Hepatocyte (in vitro differentiated cells): ENCODE data around the gene ACR. TPM values are rescaled to one million over a fixed set of nuclear protein-coding genes. Genes with fewer than 3 reads are reported as not detected.

Source experiments
- DNase-seq: peaks from one replicate; pipeline ENCODE4 v3.0.0-alpha.2; 2016; ENCODE audit warnings: low spot score
- H2AFZ ChIP-seq: fragments of 200-600 bp; sonication (generic); 2 replicates; pipeline ENCODE4 v1.6.0; 2016; ENCODE audit warnings: antibody characterized with exemption, mild to moderate bottlenecking
- H3K27ac ChIP-seq: fragments of 200-600 bp; sonication (generic); 2 replicates; pipeline ENCODE4 v1.5.1; 2016; ENCODE audit warnings: mild to moderate bottlenecking
- H3K27me3 ChIP-seq: fragments of 200-600 bp; sonication (generic); 2 replicates; pipeline ENCODE4 v1.6.1; 2016
- H3K36me3 ChIP-seq: fragments of 200-600 bp; sonication (generic); replicated peaks from 2 replicates; pipeline ENCODE4 v1.5.1; 2016; ENCODE audit warnings: low read depth; ENCODE audit not compliant: insufficient read depth
- H3K4me1 ChIP-seq: fragments of 200-600 bp; sonication (generic); 2 replicates; pipeline ENCODE4 v1.5.1; 2016; ENCODE audit warnings: mild to moderate bottlenecking, moderate library complexity; ENCODE audit not compliant: insufficient read depth
- H3K4me2 ChIP-seq: fragments of 200-600 bp; sonication (generic); 2 replicates; pipeline ENCODE4 v1.6.0; 2016
- H3K4me3 ChIP-seq: fragments of 200-600 bp; sonication (generic); 2 replicates; pipeline ENCODE4 v1.5.1; 2016; ENCODE audit warnings: mild to moderate bottlenecking
- H3K79me2 ChIP-seq: fragments of 200-600 bp; sonication (generic); 2 replicates; pipeline ENCODE4 v1.6.0; 2017; ENCODE audit warnings: mild to moderate bottlenecking
- H3K9me2 ChIP-seq: fragments of 200-600 bp; sonication (generic); replicated peaks from 2 replicates; pipeline ENCODE4 v1.6.0; 2017; ENCODE audit warnings: mild to moderate bottlenecking; ENCODE audit not compliant: insufficient read depth
- H3K9me3 ChIP-seq: fragments of 200-600 bp; sonication (generic); 2 replicates; pipeline ENCODE4 v1.5.1; 2016; ENCODE audit warnings: low read depth, mild to moderate bottlenecking
- H4K20me1 ChIP-seq: fragments of 200-600 bp; sonication (generic); 2 replicates; pipeline ENCODE4 v1.6.0; 2016; ENCODE audit warnings: mild to moderate bottlenecking; ENCODE audit not compliant: insufficient read depth, poor library complexity, severe bottlenecking
- CTCF ChIP-seq: fragments of 200-600 bp; sonication (generic); IDR thresholded peaks from 2 replicates; pipeline ENCODE4 v1.5.1; 2016; ENCODE audit warnings: antibody characterized with exemption, mild to moderate bottlenecking; ENCODE audit not compliant: poor library complexity
- EZH2 ChIP-seq: fragments of 200-600 bp; sonication (generic); IDR thresholded peaks from 2 replicates; pipeline ENCODE4 v1.6.1; 2016; ENCODE audit warnings: antibody characterized with exemption, mild to moderate bottlenecking, borderline replicate concordance
- EZH2phosphoT487 ChIP-seq: fragments of 200-600 bp; sonication (generic); IDR thresholded peaks from one replicate; pipeline ENCODE4 v1.6.1; 2018; ENCODE audit warnings: antibody characterized with exemption, mild to moderate bottlenecking, low read depth, moderate library complexity; ENCODE audit not compliant: unreplicated experiment, severe bottlenecking
- WGBS: methylation state at CpG from one replicate; pipeline ENCODE4 v1.1.6; 2016; ENCODE audit warnings: low lambda C conversion rate; ENCODE audit errors: missing lambda C conversion rate; 5-methylcytosine and 5-hydroxymethylcytosine counted together
- polyA plus RNA-seq: library from polyadenylated mRNA; unstranded; fragments of >200 nt; fragmentation: Nextera tagmentation; extraction: Ambion mirVana; gene quantifications from 2 replicates; pipeline ENCODE4 v1.2.1, GENCODE V29; 2016
- total RNA-seq: library from RNA; depleted of rRNA; stranded (reverse); fragments of >200 nt; gene quantifications from 2 replicates; pipeline ENCODE4 v1.2.3, GENCODE V29; 2014

The ACR gene
- total and polyA plus RNA-seq, 2 experiments from 2014 or later: not detected

- H3K27me3 ChIP-seq: no peaks in the 10 kb centered on the region
- TF ChIP-seq EZH2 (no peak), CTCF (no peak), EZH2phosphoT487 (no peak)
- DNase-seq: no peak
- no peaks in the 10 kb centered on the region for H3K79me2 ChIP-seq
- no peaks in the 10 kb centered on the region for H3K36me3 ChIP-seq
- H3K4me1 ChIP-seq: no peaks in the 10 kb centered on the region
- no peak overlapping the region for H2AFZ ChIP-seq
- no peaks in the 10 kb centered on the region for H3K9me2 ChIP-seq
- H3K9me3 ChIP-seq: no peaks in the 10 kb centered on the region
- no peaks in the 10 kb centered on the region for H4K20me1 ChIP-seq
- H3K4me2 ChIP-seq: no peak overlapping the region
- no peak overlapping the region for H3K4me3 ChIP-seq
- H3K27ac ChIP-seq: no peak overlapping the region
- WGBS: 93% methylated on average over 23 of the region's 23 CpGs
Measured at GRCh38 chr22:50727678-50728522, 10.1 kb upstream of the ACR start.

GRCh38 chr22:50728523-50728931 is 9.5 kb upstream of the ACR start:
- Histone ChIP-seq H4K20me1 (no peaks in the 10 kb centered on the region), H3K27ac (no peak overlapping the region), H3K36me3 (no peaks in the 10 kb centered on the region), H3K79me2 (no peaks in the 10 kb centered on the region), H3K9me3 (no peaks in the 10 kb centered on the region), H3K4me2 (no peak overlapping the region), H3K4me1 (no peaks in the 10 kb centered on the region), H3K4me3 (no peak overlapping the region), H3K9me2 (no peaks in the 10 kb centered on the region), H3K27me3 (no peaks in the 10 kb centered on the region), H2AFZ (no peak overlapping the region)
- TF ChIP-seq CTCF (no peak), EZH2phosphoT487 (no peak), EZH2 (no peak)
- WGBS: 100% methylated on average over 1 of the region's 2 CpGs
- DNase-seq: no peak

GRCh38 chr22:50729391-50730012 is 8.5 kb upstream of the ACR start:
- H3K4me2 ChIP-seq: no peak overlapping the region
- H3K27me3 ChIP-seq: no peaks in the 10 kb centered on the region
- TF ChIP-seq EZH2 (no peak), EZH2phosphoT487 (no peak), CTCF (no peak)
- H3K4me1 ChIP-seq: no peaks in the 10 kb centered on the region
- H2AFZ ChIP-seq: no peak overlapping the region
- H4K20me1 ChIP-seq: no peaks in the 10 kb centered on the region
- no peak overlapping the region for H3K4me3 ChIP-seq
- no peaks in the 10 kb centered on the region for H3K36me3 ChIP-seq
- no peaks in the 10 kb centered on the region for H3K9me2 ChIP-seq
- DNase-seq: no peak
- WGBS: 86% methylated on average over 21 of the region's 21 CpGs
- H3K27ac ChIP-seq: no peak overlapping the region
- no peaks in the 10 kb centered on the region for H3K9me3 ChIP-seq
- no peaks in the 10 kb centered on the region for H3K79me2 ChIP-seq
